ENCODE data around the gene SLC38A11. TPM values are rescaled to one million over a fixed set of nuclear protein-coding genes. Genes with fewer than 3 reads are reported as not detected.

SLC38A11 gene
- total and polyA plus RNA-seq, 2 donors (not counting 1 experiment from before 2014, with no cell fraction given): 0.50 to 1.1 TPM

DNA sequence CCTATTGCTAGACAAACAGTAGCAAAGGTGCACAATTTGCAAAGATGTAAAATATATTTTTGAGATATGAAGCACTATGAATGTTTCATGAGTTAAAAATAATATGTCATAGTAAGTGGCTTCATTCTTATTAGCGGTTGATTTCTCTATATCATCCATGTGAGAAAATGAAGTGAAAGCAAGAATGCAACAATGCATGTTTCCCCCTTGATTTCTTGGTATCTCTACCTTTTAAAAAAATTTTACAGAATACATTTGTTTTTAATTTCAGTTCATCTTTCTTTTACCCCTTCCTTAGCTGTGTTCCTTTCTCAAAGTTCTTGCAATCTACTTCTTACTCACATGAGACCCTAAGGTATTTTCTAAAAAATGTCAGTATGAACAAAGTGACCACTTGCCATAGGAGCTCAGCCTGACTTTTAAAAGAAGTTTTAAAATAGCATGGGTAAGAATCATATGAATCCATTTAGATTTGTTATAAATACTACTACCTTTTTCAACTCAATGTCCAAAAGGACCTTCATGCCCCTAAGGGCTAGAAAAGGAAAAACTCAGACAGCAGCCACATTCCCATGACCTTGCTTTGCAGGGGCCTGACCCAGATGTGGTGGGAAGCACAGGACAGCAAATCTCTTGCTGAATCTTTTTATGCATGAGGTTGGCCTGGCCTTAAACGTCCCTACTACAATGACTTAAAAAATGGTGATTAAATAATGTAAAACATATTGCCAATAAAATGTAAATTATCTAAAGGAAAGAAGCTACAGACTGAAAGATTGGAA lies 14.8 kb upstream of the SLC38A11 start:
- Histone ChIP-seq H3K27me3 (ENCODE audit: control insufficient read depth, insufficient read depth, low read length) (no peaks in the 10 kb centered on the region), H3K4me3 (replicated peaks in 1 of 4; ENCODE audit: control extremely low read depth in 1 of 4, insufficient read depth in 1 of 4, low read depth in 3 of 4, low read length in 4 of 4) (no peak overlapping the region), H3K4me2 (ENCODE audit: extremely low read depth, insufficient read depth, low read length) (no peak overlapping the region), H3K9ac (ENCODE audit: insufficient read depth, low read length) (no peak overlapping the region), H3K36me3 (ENCODE audit: control insufficient read depth, insufficient read depth, low read length) (no peaks in the 10 kb centered on the region), H4K20me1 (ENCODE audit: control insufficient read depth, extremely low read depth, insufficient read depth, low read length) (no peaks in the 10 kb centered on the region), H2AFZ (ENCODE audit: low read length) (no peak overlapping the region), H3K9me3 (ENCODE audit: control insufficient read depth, insufficient read depth, low read depth, low read length) (no peaks in the 10 kb centered on the region), H3K27ac (ENCODE audit: insufficient read depth, low read length) (no peak overlapping the region), H3K4me1 (ENCODE audit: control insufficient read depth, extremely low read depth, insufficient read depth, low read length) (no peaks in the 10 kb centered on the region), H3K79me2 (ENCODE audit: control insufficient read depth, insufficient read depth, low read length) (no peaks in the 10 kb centered on the region)
- no peak for DNase-seq (ENCODE audit: low read depth in 2 of 2)
- TF ChIP-seq, protein P1, sequence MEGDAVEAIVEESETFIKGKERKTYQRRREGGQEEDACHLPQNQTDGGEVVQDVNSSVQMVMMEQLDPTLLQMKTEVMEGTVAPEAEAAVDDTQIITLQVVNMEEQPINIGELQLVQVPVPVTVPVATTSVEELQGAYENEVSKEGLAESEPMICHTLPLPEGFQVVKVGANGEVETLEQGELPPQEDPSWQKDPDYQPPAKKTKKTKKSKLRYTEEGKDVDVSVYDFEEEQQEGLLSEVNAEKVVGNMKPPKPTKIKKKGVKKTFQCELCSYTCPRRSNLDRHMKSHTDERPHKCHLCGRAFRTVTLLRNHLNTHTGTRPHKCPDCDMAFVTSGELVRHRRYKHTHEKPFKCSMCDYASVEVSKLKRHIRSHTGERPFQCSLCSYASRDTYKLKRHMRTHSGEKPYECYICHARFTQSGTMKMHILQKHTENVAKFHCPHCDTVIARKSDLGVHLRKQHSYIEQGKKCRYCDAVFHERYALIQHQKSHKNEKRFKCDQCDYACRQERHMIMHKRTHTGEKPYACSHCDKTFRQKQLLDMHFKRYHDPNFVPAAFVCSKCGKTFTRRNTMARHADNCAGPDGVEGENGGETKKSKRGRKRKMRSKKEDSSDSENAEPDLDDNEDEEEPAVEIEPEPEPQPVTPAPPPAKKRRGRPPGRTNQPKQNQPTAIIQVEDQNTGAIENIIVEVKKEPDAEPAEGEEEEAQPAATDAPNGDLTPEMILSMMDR (conservative IDR thresholded peaks at IDR 0.05 in 1 of 2, IDR thresholded peaks at IDR 0.05 in 1 of 2; ENCODE audit: low read depth in 1 of 2, low read length in 2 of 2): no peak
- no peak for TF ChIP-seq EZH2 (IDR thresholded peaks at IDR 0.05; ENCODE audit: low read length, missing control alignments)

DNA sequence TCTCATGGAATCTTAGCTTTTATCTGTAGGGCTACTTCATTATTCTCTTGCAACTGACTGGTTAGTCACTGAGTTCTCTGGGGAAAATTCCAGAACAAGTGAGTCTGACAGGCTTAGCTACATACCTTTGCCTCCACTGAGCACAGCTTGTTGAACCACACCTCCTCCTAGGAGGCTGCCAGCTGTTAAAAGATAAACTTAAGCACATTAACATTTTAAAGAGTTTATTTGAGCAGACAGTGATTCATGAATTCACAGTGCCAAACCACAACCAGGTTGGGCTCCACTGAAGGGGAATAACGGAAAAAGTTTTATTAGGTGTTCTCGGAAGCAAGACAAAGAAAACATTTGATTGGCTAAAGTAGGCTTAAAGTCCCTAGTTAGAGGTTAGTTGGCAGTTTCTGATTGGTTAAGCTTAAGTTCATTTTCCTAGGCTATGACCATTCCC lies 12.5 kb upstream of the SLC38A11 start:
- Histone ChIP-seq H3K4me2 (ENCODE audit: extremely low read depth, insufficient read depth, low read length) (no peak overlapping the region), H3K9ac (ENCODE audit: insufficient read depth, low read length) (no peak overlapping the region), H4K20me1 (ENCODE audit: control insufficient read depth, extremely low read depth, insufficient read depth, low read length) (no peaks in the 10 kb centered on the region), H3K9me3 (ENCODE audit: control insufficient read depth, insufficient read depth, low read depth, low read length) (no peaks in the 10 kb centered on the region), H3K36me3 (ENCODE audit: control insufficient read depth, insufficient read depth, low read length) (no peaks in the 10 kb centered on the region), H3K27ac (ENCODE audit: insufficient read depth, low read length) (no peak overlapping the region), H3K27me3 (ENCODE audit: control insufficient read depth, insufficient read depth, low read length) (no peaks in the 10 kb centered on the region), H3K79me2 (ENCODE audit: control insufficient read depth, insufficient read depth, low read length) (no peaks in the 10 kb centered on the region), H2AFZ (ENCODE audit: low read length) (no peak overlapping the region), H3K4me1 (ENCODE audit: control insufficient read depth, extremely low read depth, insufficient read depth, low read length) (no peaks in the 10 kb centered on the region), H3K4me3 (replicated peaks in 1 of 4; ENCODE audit: control extremely low read depth in 1 of 4, insufficient read depth in 1 of 4, low read depth in 3 of 4, low read length in 4 of 4) (no peak overlapping the region)
- TF ChIP-seq, protein P1 (conservative IDR thresholded peaks at IDR 0.05 in 1 of 2, IDR thresholded peaks at IDR 0.05 in 1 of 2; ENCODE audit: low read depth in 1 of 2, low read length in 2 of 2): no peak
- TF ChIP-seq EZH2 (IDR thresholded peaks at IDR 0.05; ENCODE audit: low read length, missing control alignments): no peak
- peak; percentile 63 to 100 for DNase-seq (ENCODE audit: low read depth in 2 of 2)

DNA sequence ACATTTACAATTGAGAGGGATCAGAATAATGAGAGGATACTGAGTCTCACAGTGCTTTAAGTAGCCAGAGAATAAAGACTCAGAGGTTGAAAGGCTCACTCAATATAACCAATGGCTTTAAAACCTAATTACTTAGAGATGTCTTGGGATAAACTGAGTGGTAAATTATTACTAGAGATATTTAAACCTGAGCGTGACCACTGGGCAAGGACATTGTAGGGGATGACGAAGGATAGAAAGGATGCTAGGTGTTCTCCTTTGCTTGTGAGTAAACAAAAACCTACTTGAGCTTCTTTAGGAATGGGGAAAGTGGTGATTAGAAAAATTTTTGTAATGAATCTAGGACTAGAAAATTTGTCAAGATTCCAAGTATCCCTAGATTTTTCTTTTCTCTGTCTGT lies 12.0 kb upstream of the SLC38A11 start:
- DNase-seq (ENCODE audit: low read depth in 2 of 2): no peak
- Histone ChIP-seq H3K4me3 (replicated peaks in 1 of 4; ENCODE audit: control extremely low read depth in 1 of 4, insufficient read depth in 1 of 4, low read depth in 3 of 4, low read length in 4 of 4) (no peak overlapping the region), H3K79me2 (ENCODE audit: control insufficient read depth, insufficient read depth, low read length) (no peaks in the 10 kb centered on the region), H3K4me2 (ENCODE audit: extremely low read depth, insufficient read depth, low read length) (no peak overlapping the region), H2AFZ (ENCODE audit: low read length) (no peak overlapping the region), H3K4me1 (ENCODE audit: control insufficient read depth, extremely low read depth, insufficient read depth, low read length) (no peaks in the 10 kb centered on the region), H3K9me3 (ENCODE audit: control insufficient read depth, insufficient read depth, low read depth, low read length) (no peaks in the 10 kb centered on the region), H3K27me3 (ENCODE audit: control insufficient read depth, insufficient read depth, low read length) (no peaks in the 10 kb centered on the region), H3K9ac (ENCODE audit: insufficient read depth, low read length) (no peak overlapping the region), H3K36me3 (ENCODE audit: control insufficient read depth, insufficient read depth, low read length) (no peaks in the 10 kb centered on the region), H4K20me1 (ENCODE audit: control insufficient read depth, extremely low read depth, insufficient read depth, low read length) (no peaks in the 10 kb centered on the region), H3K27ac (ENCODE audit: insufficient read depth, low read length) (no peak overlapping the region)
- TF ChIP-seq, protein P1 (conservative IDR thresholded peaks at IDR 0.05 in 1 of 2, IDR thresholded peaks at IDR 0.05 in 1 of 2; ENCODE audit: low read depth in 1 of 2, low read length in 2 of 2): no peak
- no peak for TF ChIP-seq EZH2 (IDR thresholded peaks at IDR 0.05; ENCODE audit: low read length, missing control alignments)

Measured in fibroblast of lung (primary cell).